Stimulated activated CD8-positive, alpha-beta memory T cell treated with anti-CD3 and anti-CD28 coated beads, Interleukin-12 subunit alpha, Interleukin-12 subunit beta, amount 100 ng/mL, for 1 hour (primary cell): ENCODE results near the gene SPEF1.

Experiments
- DNase-seq: peaks from one replicate; pipeline ENCODE4 v3.0.0-alpha.2; 2020; ENCODE audit warnings: low read depth

The SPEF1 gene

DNA sequence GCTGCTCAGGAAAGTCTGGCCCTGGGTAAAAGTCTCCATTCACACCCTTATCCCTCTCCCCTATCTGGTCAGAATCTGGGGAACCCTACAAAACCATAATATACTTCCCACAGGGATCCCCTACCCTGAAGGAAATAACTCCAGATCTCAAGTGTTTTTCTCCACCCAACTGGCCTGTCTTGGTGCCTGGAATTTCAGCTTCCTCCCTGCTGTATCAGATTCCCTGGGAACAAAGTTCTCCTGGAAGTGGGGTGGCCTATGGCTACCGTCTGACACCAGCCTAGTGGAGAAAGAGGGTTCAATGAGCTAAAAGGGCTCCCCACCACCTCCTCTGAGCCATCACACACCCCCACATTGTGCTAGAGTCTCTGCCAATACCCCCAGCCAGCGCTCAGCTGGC is 33.8 kb downstream of the SPEF1 start:
- no peak for DNase-seq

DNA sequence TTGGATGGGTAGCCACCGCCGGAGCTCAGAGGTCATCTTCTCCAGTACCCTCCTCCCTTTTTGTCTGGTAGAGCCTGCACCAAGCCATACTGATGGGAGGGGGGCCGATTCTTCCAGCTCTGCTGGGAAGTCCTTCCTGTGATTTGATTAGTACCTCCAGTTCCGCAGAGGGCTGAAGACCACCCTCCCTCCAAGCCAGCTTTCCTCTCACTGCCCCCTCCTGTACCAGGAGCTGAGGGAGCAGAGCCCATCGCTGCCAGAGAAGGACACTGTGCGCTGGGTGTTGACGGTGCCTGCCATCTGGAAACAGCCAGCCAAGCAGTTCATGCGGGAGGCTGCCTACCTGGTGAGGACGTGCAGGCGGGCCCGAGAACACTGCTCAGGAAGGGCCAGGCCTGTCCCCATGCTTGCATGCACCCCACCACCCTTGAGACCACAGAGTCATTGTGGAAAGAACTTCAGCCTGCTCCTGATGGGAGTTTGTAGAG is 35.5 kb downstream of the SPEF1 start:
- DNase-seq: no peak

- peak; percentile 39 for DNase-seq
These were observed 36.2 kb downstream of the SPEF1 start for GRCh38 chr20:3744806-3745685.

DNA sequence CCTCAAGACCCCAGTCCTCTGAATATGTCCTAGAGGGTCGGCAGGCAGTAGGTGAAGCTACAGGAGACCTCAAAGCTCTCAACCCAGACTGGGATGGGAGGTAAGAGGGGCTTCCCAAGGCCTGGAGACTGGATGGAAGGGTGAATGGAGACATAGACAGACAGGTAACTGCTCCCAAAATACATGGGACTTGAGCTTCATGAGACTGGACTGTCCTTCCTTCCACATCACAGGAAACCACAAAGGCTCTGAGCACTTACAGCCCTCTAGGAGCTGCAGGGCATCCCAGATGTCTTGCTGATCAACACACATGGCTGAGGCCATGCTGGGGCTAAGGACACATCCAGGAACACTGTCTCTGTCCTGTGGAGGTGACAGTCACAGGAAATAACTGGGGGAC is 37.2 kb downstream of the SPEF1 start:
- no peak for DNase-seq

GRCh38 chr20:3743251-3743650 is 38.0 kb downstream of the SPEF1 start:
- no peak for DNase-seq

DNA sequence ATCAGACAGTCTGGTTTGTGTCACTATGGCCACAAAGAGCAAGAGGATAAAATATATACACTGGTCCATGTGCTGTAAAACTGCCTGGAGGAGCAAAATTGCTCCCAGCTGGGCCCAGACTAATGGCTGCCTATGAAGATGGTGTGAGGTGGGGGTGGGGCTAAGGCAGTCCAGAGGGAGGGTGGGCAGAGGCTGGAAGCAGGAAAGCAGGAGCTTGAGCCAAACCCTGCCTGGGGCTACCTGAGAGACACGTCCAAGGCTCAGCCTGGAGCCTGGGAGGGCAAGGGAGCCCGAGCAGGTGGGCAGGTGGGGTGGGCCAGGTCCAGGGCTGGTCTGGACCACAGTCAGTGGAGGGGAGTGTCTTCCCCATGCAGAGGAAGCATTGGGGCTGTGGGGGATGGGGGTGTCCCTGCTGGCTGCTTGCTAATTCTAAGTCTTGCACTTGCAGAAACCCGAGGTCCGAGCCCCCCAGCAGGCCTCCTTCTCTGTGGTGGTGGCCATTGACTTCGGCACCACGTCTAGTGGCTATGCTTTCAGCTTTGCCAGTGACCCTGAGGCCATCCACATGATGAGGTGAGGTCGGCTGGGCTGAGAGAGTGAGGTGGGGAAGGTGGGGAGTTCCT is 39.3 kb downstream of the SPEF1 start:
- no peak for DNase-seq

DNA sequence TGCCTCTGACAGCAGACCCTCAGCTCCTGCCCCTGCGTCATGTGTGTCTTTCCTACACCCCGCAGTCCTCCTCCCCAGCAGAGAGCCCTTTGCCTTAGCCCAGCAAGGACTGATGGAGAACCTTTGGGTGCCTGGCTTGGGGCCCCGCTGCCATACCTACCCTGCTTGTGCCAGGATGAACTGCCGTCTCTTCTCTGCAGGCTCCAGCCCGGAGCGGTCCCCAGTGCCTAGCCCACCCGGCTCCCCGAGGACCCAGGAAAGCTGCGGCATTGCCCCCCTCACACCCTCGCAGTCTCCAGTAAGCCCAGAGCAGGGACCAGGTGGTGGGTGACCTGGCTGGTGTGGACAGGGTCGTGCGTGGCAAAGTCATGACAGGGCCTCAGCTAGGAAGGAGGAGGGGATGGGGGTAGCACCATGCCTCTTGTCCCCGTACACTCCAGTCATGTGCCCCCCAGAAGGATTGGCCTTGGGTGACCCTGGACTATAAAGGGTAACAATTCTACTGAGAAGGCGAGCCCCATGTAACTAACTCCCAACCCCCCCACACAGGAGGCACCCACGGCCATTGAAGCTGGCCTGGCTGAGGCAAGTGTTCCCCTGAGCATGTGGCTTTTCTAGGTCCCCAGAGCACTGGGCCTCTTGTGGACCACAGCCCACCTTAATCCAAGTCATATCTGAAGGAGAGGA is 40.5 kb downstream of the SPEF1 start:
- DNase-seq: no peak

- DNase-seq: no peak
These were observed 41.3 kb downstream of the SPEF1 start for GRCh38 chr20:3739926-3740451.

GRCh38 chr20:3739054-3739925 is 42.0 kb downstream of the SPEF1 start:
- DNase-seq: no peak

GRCh38 chr20:3738111-3739053 is 42.9 kb downstream of the SPEF1 start:
- no peak for DNase-seq

DNA sequence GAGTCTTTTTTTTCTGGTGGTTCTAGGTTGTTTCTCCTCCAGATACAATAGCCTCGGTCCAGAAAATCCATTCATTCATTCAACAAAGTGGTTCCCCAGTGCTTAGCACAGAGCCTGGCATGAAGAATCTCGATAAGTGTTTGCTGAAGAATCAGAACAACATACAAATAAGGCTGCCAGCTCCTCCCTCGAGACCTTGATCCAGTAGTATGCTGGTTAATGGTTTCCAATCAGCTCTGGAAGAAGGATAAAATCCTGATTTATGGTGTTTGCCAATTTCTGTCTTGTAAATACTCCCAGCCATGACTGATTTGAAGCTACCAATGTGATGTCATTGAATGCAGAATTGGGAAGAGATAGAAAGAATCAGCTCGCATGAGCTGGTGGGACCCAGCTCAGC is 45.5 kb downstream of the SPEF1 start:
- DNase-seq: no peak

GRCh38 chr20:3734111-3734843 is 47.0 kb downstream of the SPEF1 start:
- DNase-seq: no peak

- no peak for DNase-seq
These were observed 47.9 kb downstream of the SPEF1 start for GRCh38 chr20:3733119-3733995.

DNA sequence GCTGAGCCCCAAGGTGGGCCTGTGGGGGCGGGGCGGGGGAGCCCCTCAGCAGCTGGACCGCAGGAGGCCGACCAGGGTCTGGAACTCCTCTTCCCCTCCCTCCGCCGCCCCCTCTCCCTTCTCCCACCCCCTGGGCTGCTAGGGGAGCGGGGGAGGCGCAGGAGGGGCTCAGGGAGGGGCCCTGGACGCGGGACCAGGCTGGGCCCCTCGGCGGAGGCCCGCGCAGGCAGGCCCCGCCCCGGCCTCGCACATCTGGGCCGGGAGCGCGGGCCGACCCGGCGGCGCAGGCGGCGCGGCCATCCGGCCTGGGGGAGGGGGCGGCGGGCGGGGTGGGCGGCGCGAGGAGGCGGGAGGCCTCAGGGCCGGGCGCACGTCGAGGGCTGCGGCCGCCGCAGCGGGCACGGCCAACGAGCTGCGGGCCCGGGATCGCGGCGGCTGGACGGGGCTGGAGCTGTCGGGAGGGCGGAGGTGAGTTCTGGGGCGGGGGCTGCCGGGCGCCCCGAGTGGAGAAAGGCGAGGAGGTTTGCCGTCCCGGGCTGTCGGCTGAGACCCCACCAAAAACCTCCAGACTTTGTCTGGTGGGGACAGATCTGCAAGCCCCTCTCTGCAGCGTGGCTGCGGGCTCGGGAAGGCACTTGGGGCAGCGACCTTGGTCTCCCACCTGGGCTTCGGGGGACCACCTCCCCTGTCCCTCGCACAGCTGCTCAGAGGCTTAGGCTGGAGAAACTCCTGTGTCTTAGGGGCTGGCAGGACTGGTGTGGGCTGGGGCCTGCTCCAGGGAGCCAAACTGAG is 48.7 kb downstream of the SPEF1 start, which contains the start of gene HSPA12B:
HSPA12B (plus strand) TSS at position 359 of the 792 bp plus-strand sequence. CDS start 5,990 bp downstream, outside the sequence.
- DNase-seq: no peak

DNA sequence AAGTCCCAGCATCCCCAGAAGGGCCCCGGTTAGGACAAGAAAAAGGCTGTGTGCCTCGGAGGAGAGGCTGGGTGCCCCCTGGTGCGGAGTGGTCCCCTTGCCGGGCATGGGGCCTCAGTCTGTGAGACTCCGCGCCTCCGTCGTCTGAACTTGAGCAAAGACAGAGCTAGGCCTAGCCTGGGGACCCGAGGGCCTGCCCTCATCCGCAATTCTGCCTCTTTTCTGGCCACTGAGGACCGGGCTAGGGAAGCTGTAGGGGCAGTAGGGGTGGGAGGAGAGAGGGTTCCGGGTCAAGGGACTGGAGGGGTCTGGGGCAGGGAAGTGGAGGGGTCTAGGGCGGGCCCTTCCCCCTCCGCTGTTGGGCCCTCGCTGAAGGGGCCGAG is 49.3 kb downstream of the SPEF1 start:
- no peak for DNase-seq

DNA sequence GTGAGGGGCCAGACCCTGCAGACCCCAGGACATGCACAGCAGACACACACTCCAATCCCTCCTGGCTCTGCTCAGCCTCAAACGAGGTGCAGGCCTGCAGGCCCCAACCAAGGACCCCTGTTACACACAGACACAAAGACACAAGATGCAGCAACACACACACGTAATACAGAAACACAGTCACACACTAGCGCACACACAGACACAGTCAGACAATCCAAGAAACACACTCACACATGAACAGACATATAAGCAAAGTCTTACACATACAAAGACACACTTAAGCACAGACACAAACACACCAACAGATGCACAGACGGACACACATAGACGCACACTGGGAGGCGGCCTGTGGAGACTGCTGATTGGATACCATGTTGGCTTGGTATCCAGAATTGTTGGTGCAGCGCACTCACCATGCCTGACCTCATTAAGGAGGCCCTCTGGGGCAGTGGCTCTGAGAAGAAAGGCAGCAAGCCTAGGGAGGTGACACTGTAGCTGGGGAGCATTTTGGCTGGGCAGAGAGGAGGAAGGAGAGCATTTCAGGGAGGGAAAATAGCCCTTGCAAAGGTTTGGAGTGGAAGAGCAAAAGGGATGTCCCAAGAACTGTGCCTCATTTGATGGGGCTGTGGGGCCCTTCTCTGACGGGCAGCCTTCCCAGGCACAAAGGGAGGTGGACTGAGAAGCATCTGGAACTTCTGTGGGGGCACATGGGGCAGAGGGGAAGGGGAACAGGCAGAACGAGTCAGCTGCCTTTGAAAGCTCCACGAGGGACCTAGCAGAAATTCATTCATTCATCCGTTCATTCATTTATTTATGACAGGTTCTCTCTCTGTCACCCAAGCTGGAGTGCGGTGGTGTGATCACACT is 50.2 kb downstream of the SPEF1 start:
- no peak for DNase-seq
